HepG2 (cell line): ENCODE results near the gene APOA1. TPM values are rescaled to one million over a fixed set of nuclear protein-coding genes. Genes with fewer than 3 reads are reported as not detected.
A peak's percentile ranks its signal among the peaks of the same experiment; 100 is the strongest.

Experiments used
- ATAC-seq: fragments of 200-7000 bp; cut with Tn5 transposase; 3 replicates; pipeline ENCODE4 v1.9.1; 2020; ENCODE audit warnings: mild to moderate bottlenecking, moderate library complexity
- BruUV-seq: library from RNA; stranded (reverse); fragments of 400-500 nt; replicated peaks from 2 replicates; lab custom pipeline; 2021; lab: Mats Ljungman, UMichigan
- CTCF ChIA-PET: fragments of 300-600 bp; formaldehyde crosslinking; extraction: SDS; loops from one replicate; lab custom pipeline; 2021; ENCODE audit warnings: low total read pairs, inconsistent platforms, low intra/inter-chr PET ratio; lab: Yijun Ruan, JAX
- POLR2A ChIA-PET: fragments of 350-600 bp; sonication (Branson Sonifier 250); formaldehyde crosslinking; loops from one replicate; lab custom pipeline; 2020; ENCODE audit warnings: antibody characterized with exemption, inconsistent platforms; lab: Yijun Ruan, JAX
- DNase-seq: peaks from one replicate; pipeline ENCODE4 v3.0.0-alpha.2; 2015; ENCODE audit warnings: low spot score
- FAIRE-seq: peaks from 3 replicates; lab custom pipeline; 2011; peaks lifted over from hg19 to GRCh38; lab: Jason Lieb, UNC
- H2AFZ ChIP-seq: one replicate; pipeline ENCODE4 v1.6.1; 2011; ENCODE audit warnings: low read length, inconsistent platforms
- H3K27ac ChIP-seq: fragments of 300-600 bp; 3 replicates; pipeline ENCODE4 v1.8.0; 2011; ENCODE audit warnings: mixed run types, mild to moderate bottlenecking, mixed read lengths, low read length, inconsistent platforms; ENCODE audit not compliant: insufficient read depth; ENCODE audit errors: extremely low read length
- H3K27me3 ChIP-seq, 2 experiments: fragments of 200-600 bp in 1 of 2; 2 replicates in 1 of 2; 3 replicates in 1 of 2; pipeline versions ENCODE4 v1.6.0 to v1.8.0; 2011; ENCODE audit warnings: low read length in 2 of 2, mild to moderate bottlenecking in 2 of 2, moderate library complexity in 2 of 2, inconsistent platforms in 1 of 2; ENCODE audit not compliant: insufficient read depth in 2 of 2, control insufficient read depth in 1 of 2
- H3K36me3 ChIP-seq, 2 experiments: fragments of 200-600 bp in 1 of 2; replicated peaks in 1 of 2; 2 replicates in 1 of 2; 3 replicates in 1 of 2; pipeline versions ENCODE4 v1.5.1 to v1.8.0; 2011; ENCODE audit warnings: low read length in 2 of 2, inconsistent platforms in 1 of 2; ENCODE audit not compliant: insufficient read depth in 2 of 2, control insufficient read depth in 1 of 2
- H3K4me1 ChIP-seq: 2 replicates; pipeline ENCODE4 v1.5.1; 2012; ENCODE audit warnings: low read length, inconsistent platforms; ENCODE audit not compliant: insufficient read depth
- H3K4me2 ChIP-seq: 2 replicates; pipeline ENCODE4 v1.6.0; 2011; ENCODE audit warnings: low read depth, low read length, inconsistent platforms
- H3K4me3 ChIP-seq, 3 experiments: fragments of 200-600 bp in 1 of 3; sonication (generic), shearing (Covaris generic) in 1 of 3; replicated peaks in 1 of 3; 2 replicates each; pipeline ENCODE4 v1.5.1; 2011 to 2016; ENCODE audit warnings: low read length in 3 of 3, inconsistent platforms in 2 of 3, low read depth in 2 of 3, mild to moderate bottlenecking in 2 of 3, control low read depth in 1 of 3, mixed read lengths in 1 of 3; ENCODE audit not compliant: insufficient read depth in 1 of 3
- H3K79me2 ChIP-seq: one replicate; pipeline ENCODE4 v1.6.1; 2011; ENCODE audit warnings: low read length, inconsistent platforms; ENCODE audit not compliant: insufficient read depth
- H3K9ac ChIP-seq: 2 replicates; pipeline ENCODE4 v1.6.0; 2011; ENCODE audit warnings: mild to moderate bottlenecking, low read depth, low read length, inconsistent platforms; ENCODE audit not compliant: insufficient read depth
- H3K9me3 ChIP-seq: 2 replicates; pipeline ENCODE4 v1.5.1; 2012; ENCODE audit warnings: mild to moderate bottlenecking, low read length
- H4K20me1 ChIP-seq: 2 replicates; pipeline ENCODE4 v1.6.0; 2011; ENCODE audit warnings: inconsistent platforms, mild to moderate bottlenecking, low read length, moderate library complexity; ENCODE audit not compliant: insufficient read depth
- ARHGAP35 ChIP-seq: sonication (generic); formaldehyde crosslinking; IDR thresholded peaks from 2 replicates; pipeline ENCODE4 v1.9.0; 2022; ENCODE audit warnings: mild to moderate bottlenecking, inconsistent platforms, moderate library complexity, missing genetic modification reagents, borderline replicate concordance
- ARID5B ChIP-seq: IDR thresholded peaks from 2 replicates; pipeline ENCODE4 v1.4.0; 2020; ENCODE audit warnings: mild to moderate bottlenecking, missing genetic modification reagents
- ELF1 ChIP-seq: sonication (generic); formaldehyde crosslinking; IDR thresholded peaks from 2 replicates; pipeline ENCODE4 v1.4.0; 2020; ENCODE audit warnings: missing genetic modification reagents
- IRF9 ChIP-seq: sonication (generic); formaldehyde crosslinking; IDR thresholded peaks from 2 replicates; pipeline ENCODE4 v1.8.0; 2022; ENCODE audit warnings: missing genetic modification reagents, mild to moderate bottlenecking, borderline replicate concordance
- PHF21A ChIP-seq: sonication (generic); formaldehyde crosslinking; IDR thresholded peaks from 2 replicates; pipeline ENCODE4 v1.5.0; 2020; ENCODE audit warnings: mild to moderate bottlenecking, missing genetic modification reagents
- RXRB ChIP-seq: IDR thresholded peaks from 2 replicates; pipeline ENCODE4 v1.6.1; 2016; ENCODE audit warnings: borderline replicate concordance, missing genetic modification reagents, missing compliant biosample characterization
- SP5 ChIP-seq: IDR thresholded peaks from 2 replicates; pipeline ENCODE4 v1.6.1; 2016; ENCODE audit warnings: low read depth, borderline replicate concordance
- TRIM22 ChIP-seq: fragments of 450-650 bp; IDR thresholded peaks from 2 replicates; pipeline ENCODE4 v1.6.1; 2017
- TSC22D2 ChIP-seq: sonication (generic); formaldehyde crosslinking; IDR thresholded peaks from 2 replicates; pipeline ENCODE4 v1.5.1; 2020; ENCODE audit warnings: missing genetic modification reagents, mild to moderate bottlenecking, borderline replicate concordance
- ZBTB1 ChIP-seq: sonication (generic); formaldehyde crosslinking; IDR thresholded peaks from 2 replicates; pipeline ENCODE4 v1.4.0; 2020; ENCODE audit warnings: missing genetic modification reagents, borderline replicate concordance
- ZHX1 ChIP-seq: sonication (generic); formaldehyde crosslinking; IDR thresholded peaks from 2 replicates; pipeline ENCODE4 v1.8.1; 2022; ENCODE audit warnings: low read depth, mild to moderate bottlenecking, missing genetic modification reagents
- ZNF44 ChIP-seq: sonication (generic); formaldehyde crosslinking; IDR thresholded peaks from 2 replicates; pipeline ENCODE4 v1.5.1; 2020; ENCODE audit warnings: mild to moderate bottlenecking, missing genetic modification reagents
- ZNF772 ChIP-seq: sonication (generic); formaldehyde crosslinking; IDR thresholded peaks from 2 replicates; pipeline ENCODE4 v1.5.0; 2020; ENCODE audit warnings: mild to moderate bottlenecking, missing genetic modification reagents
- WGBS: methylation state at CpG from one replicate; pipeline ENCODE4 v1.1.6; 2017; ENCODE audit warnings: low lambda C conversion rate; 5-methylcytosine and 5-hydroxymethylcytosine counted together
- in situ Hi-C: cut with HindIII; loops from 2 replicates; pipeline ENCODE4 v1.10.0; 2017; ENCODE audit warnings: low pct_unique_long_range_greater_than_20kb; ENCODE audit not compliant: extremely low pct_ligation_motif_present
- intact Hi-C: fragments of 100-400 bp; cut with micrococcal nuclease; formaldehyde crosslinking; loops from one replicate; pipeline ENCODE4 v1.10.0; 2022; ENCODE audit not compliant: unreplicated experiment
- polyA plus RNA-seq, 8 experiments: library from polyadenylated mRNA; depleted of rRNA in 3 of 8; stranded (reverse) in 7 of 8; unstranded in 1 of 8; fragments of >200 nt; fragmentation: Illumina TruSeq in 4 of 8; extraction: Trizol in 4 of 8; gene quantifications; 2 replicates each; pipeline versions ENCODE4 v1.2.1 to v1.2.3, GENCODE V29; 2011 to 2016; ENCODE audit warnings: low read depth in 4 of 8, missing spikeins in 1 of 8, mixed read lengths in 1 of 8; ENCODE audit not compliant: insufficient read depth in 1 of 8
- total RNA-seq, 5 experiments: library from RNA; depleted of rRNA; stranded (reverse); fragments of >200 nt; fragmentation: Illumina TruSeq; extraction: Trizol; gene quantifications; 2 replicates each; pipeline ENCODE4 v1.2.3, GENCODE V29; 2016; ENCODE audit warnings: low read depth in 1 of 5

APOA1 gene
- total and polyA plus RNA-seq, 2 of the 13 experiments (the other 11 are each of a cell fraction or from before 2014, with no cell fraction given), result 1,973 to 5,485 TPM

GRCh38 chr11:116792144-116792868 lies 45.1 kb downstream of the APOA1 start:
- WGBS, result 16% methylated on average over 8 of the region's 8 CpGs
- Histone ChIP-seq H4K20me1 (no peaks in the 10 kb centered on the region), H3K27ac (peak overlapping the region; percentile 87), H3K27me3 (no peaks in the 10 kb centered on the region; a peak in 1 of 5 replicates), H3K79me2 (peaks cover 22% of the 10 kb centered on the region), H3K4me2 (peak overlapping the region; percentile 93), H2AFZ (no peak overlapping the region), H3K9me3 (no peaks in the 10 kb centered on the region), H3K9ac (peak overlapping the region; percentile 80), H3K36me3 (no peaks in the 10 kb centered on the region), H3K4me1 (peaks cover 90% of the 10 kb centered on the region), H3K4me3 (peak overlapping the region; percentile 57 to 83 (median 58))
- in situ Hi-C loops (loop anchor here (5.0 to 10.0 kb wide), 2 partner anchors 45 to 302 kb away; partner anchors contain the start of genes APOA1 and SIK3), intact Hi-C loops (loop anchor here (1.0 kb wide), 2 partner anchors 16 to 314 kb away; no protein-coding TSS in a partner anchor)
- CTCF ChIA-PET, result interaction anchor here (0.9 to 2.6 kb wide), 6 partner anchors 34 to 314 kb away, joined by 3 to 23 read pairs (median 8); partner anchors contain the start of gene APOC3
- peak; percentile 63 for DNase-seq
- BruUV-seq, result no TSS peak
- ATAC-seq, result peak; percentile 29
- POLR2A ChIA-PET, result interaction anchor here (0.8 to 17.3 kb wide), 8 partner anchors 15 to 388 kb away, joined by 3 to 1365 read pairs (median 6); partner anchors contain the start of genes APOA1, APOA4, APOC3 and SIK3
- FAIRE-seq, result peak; percentile 69
- no peak for TF ChIP-seq ZBTB1 (CRISPR knock-in tag)
- peak; percentile 88 for TF ChIP-seq ZNF772
- TF ChIP-seq TRIM22, result no peak
- TF ChIP-seq SP5 (CRISPR knock-in tag), result 0 out of 2 replicates have a peak, but pooled peaks have one; percentile 42
- peak; percentile 64; the same call in 1 of the 2 replicates for TF ChIP-seq IRF9 (CRISPR knock-in tag)
- TF ChIP-seq ARHGAP35, result peak; percentile 35; the same call in 1 of the 2 replicates
- peak; percentile 91 for TF ChIP-seq RXRB (CRISPR knock-in tag)
- peak; percentile 92 for TF ChIP-seq PHF21A (CRISPR knock-in tag)
- no peak for TF ChIP-seq ZNF44 (CRISPR knock-in tag)
- TF ChIP-seq ZHX1 (CRISPR knock-in tag), result peak; percentile 66; the same call in 1 of the 2 replicates
- TF ChIP-seq ARID5B (CRISPR knock-in tag), result peak; percentile 78
- no peak for TF ChIP-seq TSC22D2 (CRISPR knock-in tag)
- TF ChIP-seq ELF1 (CRISPR knock-in tag), result 0 out of 2 replicates have a peak, but pooled peaks have one; percentile 6
